GM12878 (cell line): ENCODE measurements around the gene NT5C. TPM values are rescaled to one million over a fixed set of nuclear protein-coding genes. Genes with fewer than 3 reads are reported as not detected.

Source experiments
- ATF2 ChIP-seq: IDR thresholded peaks from 2 replicates; pipeline ENCODE4 v1.6.1; 2012; ENCODE audit warnings: low read length, inconsistent platforms
- ATF3 ChIP-seq: IDR thresholded peaks from 2 replicates; pipeline ENCODE4 v1.6.1; 2011; ENCODE audit warnings: low read depth, mild to moderate bottlenecking, low read length, moderate library complexity, borderline replicate concordance; ENCODE audit errors: extremely low read depth
- BACH1 ChIP-seq: fragments of 450-650 bp; IDR thresholded peaks from 2 replicates; pipeline ENCODE4 v1.6.1; 2017; ENCODE audit warnings: mild to moderate bottlenecking, borderline replicate concordance
- CBX5 ChIP-seq: sonication (generic); IDR thresholded peaks from 2 replicates; pipeline ENCODE4 v1.6.1; 2016; ENCODE audit warnings: low read depth, moderate library complexity, mild to moderate bottlenecking, inconsistent platforms
- CEBPZ ChIP-seq: fragments of 150-350 bp; IDR thresholded peaks from 2 replicates; pipeline ENCODE4 v1.6.1; 2016; ENCODE audit warnings: low read depth, low read length
- CREM ChIP-seq: IDR thresholded peaks from 2 replicates; pipeline ENCODE4 v1.6.1; 2014; ENCODE audit warnings: antibody characterized with exemption, low read depth
- GABPA ChIP-seq: IDR thresholded peaks from 2 replicates; pipeline ENCODE4 v1.6.1; 2014; ENCODE audit warnings: antibody characterized with exemption, low read depth, mild to moderate bottlenecking, inconsistent platforms
- GATAD2B ChIP-seq: fragments of 450-650 bp; conservative IDR thresholded peaks from 2 replicates; pipeline ENCODE4 v1.6.1; 2017; ENCODE audit warnings: low read depth, mild to moderate bottlenecking, moderate library complexity
- HDGF ChIP-seq: fragments of 450-650 bp; IDR thresholded peaks from 2 replicates; pipeline ENCODE4 v1.6.1; 2016; ENCODE audit warnings: antibody characterized with exemption
- IKZF2 ChIP-seq, 2 experiments: fragments of 450-650 bp; IDR thresholded peaks; 2 replicates each; pipeline ENCODE4 v1.6.1; 2017; ENCODE audit warnings: mild to moderate bottlenecking in 2 of 2, moderate library complexity in 2 of 2
- MAX ChIP-seq: IDR thresholded peaks from 2 replicates; pipeline ENCODE4 v1.6.1; 2012; ENCODE audit warnings: low read depth, low read length, improper control_type of control experiment
- NFIC ChIP-seq: IDR thresholded peaks from 2 replicates; pipeline ENCODE4 v1.6.1; 2012; ENCODE audit warnings: low read depth, mild to moderate bottlenecking, inconsistent platforms, low read length, moderate library complexity
- NFYA ChIP-seq: IDR thresholded peaks from 2 replicates; pipeline ENCODE4 v1.6.1; 2011; ENCODE audit warnings: low read depth, mild to moderate bottlenecking, low read length, improper control_type of control experiment, borderline replicate concordance
- POLR2AphosphoS5 ChIP-seq: IDR thresholded peaks from 2 replicates; pipeline ENCODE4 v1.6.1; 2011; ENCODE audit warnings: mild to moderate bottlenecking, low read length, inconsistent platforms
- SKIL ChIP-seq: fragments of 450-650 bp; IDR thresholded peaks from 2 replicates; pipeline ENCODE4 v1.6.1; 2017; ENCODE audit warnings: mild to moderate bottlenecking, low read depth, inconsistent platforms; ENCODE audit not compliant: poor library complexity, severe bottlenecking
- TBL1XR1 ChIP-seq: IDR thresholded peaks from 2 replicates; pipeline ENCODE4 v1.6.1; 2012; ENCODE audit warnings: low read depth, low read length, improper control_type of control experiment
- ZBTB33 ChIP-seq: fragments of 450-650 bp; IDR thresholded peaks from 2 replicates; pipeline ENCODE4 v1.6.1; 2017; ENCODE audit warnings: mild to moderate bottlenecking
- ZNF384 ChIP-seq: IDR thresholded peaks from 2 replicates; pipeline ENCODE4 v1.6.1; 2012; ENCODE audit warnings: low read depth, mild to moderate bottlenecking, low read length, improper control_type of control experiment, borderline replicate concordance
- polyA plus RNA-seq, 11 experiments: library from polyadenylated mRNA; depleted of rRNA in 4 of 11; unstranded in 6 of 11; stranded (reverse) in 5 of 11; fragments of >200 nt; fragmentation: Nextera tagmentation in 4 of 11; fragmentation: Illumina TruSeq in 1 of 11; extraction: Ambion mirVana in 4 of 11; extraction: Trizol in 1 of 11; gene quantifications; 1 replicate in 1 of 11; 2 replicates in 10 of 11; pipeline versions ENCODE4 v1.2.1 to v1.2.3, GENCODE V29; 2011 to 2016; ENCODE audit warnings: inconsistent platforms in 2 of 11, missing spikeins in 2 of 11, low read depth in 1 of 11
- total RNA-seq, 4 experiments: library from RNA; depleted of rRNA in 3 of 4; stranded (reverse); fragments of >200 nt in 3 of 4; fragmentation: Illumina TruSeq in 1 of 4; extraction: Trizol in 1 of 4; gene quantifications; 2 replicates each; pipeline versions ENCODE4 v1.2.1 to v1.2.3, GENCODE V29; 2013 to 2021

The NT5C gene
- total and polyA plus RNA-seq, 10 of the 15 experiments (the other 5 are each of a cell fraction or from before 2014, with no cell fraction given), result 3.7 to 158 (median 63.9) TPM

- TF ChIP-seq CEBPZ (no peak), MAX (peak; percentile 42; the same call in 1 of the 2 replicates), POLR2AphosphoS5 (no peak), CBX5 (no peak), TBL1XR1 (0 out of 2 replicates have a peak, but pooled peaks have one; percentile 24), ATF3 (no peak), GABPA (no peak), SKIL (no peak), CREM (no peak), HDGF (no peak), NFIC (no peak), GATAD2B (peak; percentile 56; the same call in 1 of the 2 replicates), ZBTB33 (no peak), IKZF2 (IDR thresholded peaks at IDR 0.05) (peak; percentile 68 to 70), NFYA (no peak), BACH1 (no peak), ZNF384 (no peak), ATF2 (no peak)
These were observed 17.6 kb downstream of the NT5C start (continued) for GRCh38 chr17:75113798-75114551.
